Prostate gland (tissue), 2 donors: ENCODE data around the gene ATXN2.

Experiments
- POLR2A ChIP-seq: fragments of 450-650 bp; IDR thresholded peaks from one replicate; pipeline ENCODE4 v1.6.1; 2016; ENCODE audit warnings: antibody characterized with exemption, mild to moderate bottlenecking
- POLR2AphosphoS5 ChIP-seq: sonication (generic); formaldehyde crosslinking; IDR thresholded peaks from one replicate; pipeline ENCODE4 v1.6.1; 2017; ENCODE audit warnings: antibody characterized with exemption
- TF ChIP-seq, protein P1 (sequence below), 4 experiments: fragments of 200-600 bp in 2 of 4; fragments of 450-650 bp in 2 of 4; sonication (generic) in 2 of 4; IDR thresholded peaks; 1 replicate in 3 of 4; 2 replicates in 1 of 4; pipeline ENCODE4 v1.5.1; 2016 to 2019; ENCODE audit warnings: antibody characterized with exemption in 4 of 4, mild to moderate bottlenecking in 2 of 4, moderate library complexity in 2 of 4

DNA sequence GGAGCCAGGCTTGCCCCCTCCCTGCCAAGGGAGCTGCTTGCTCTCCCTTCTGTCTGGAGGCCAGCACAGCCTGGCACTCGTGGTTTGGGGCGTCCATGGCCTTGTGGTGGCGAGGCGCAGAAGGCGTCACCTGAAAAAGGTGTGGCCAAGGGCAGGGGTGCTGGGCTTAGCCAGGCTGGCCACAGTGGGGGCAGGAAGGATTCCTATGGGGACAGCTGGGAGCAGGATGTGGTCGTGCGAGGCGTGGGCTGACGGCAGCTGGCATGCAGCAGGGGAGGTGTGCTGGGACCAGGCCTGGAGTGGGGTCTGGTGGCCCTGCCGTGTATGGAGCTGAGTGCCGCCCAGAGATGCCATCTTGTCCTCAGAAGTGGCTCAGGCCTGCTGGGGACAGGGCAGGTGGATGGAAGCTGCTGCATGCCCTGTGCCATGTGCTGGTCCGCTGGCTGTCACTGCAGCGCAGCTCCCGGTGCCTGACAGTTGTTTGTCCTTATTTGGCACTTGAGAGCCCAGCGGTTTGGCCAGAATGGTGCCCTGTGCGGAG lies 163.4 kb downstream of the ATXN2 start:
- no peak for TF ChIP-seq POLR2AphosphoS5
- TF ChIP-seq, protein P1, sequence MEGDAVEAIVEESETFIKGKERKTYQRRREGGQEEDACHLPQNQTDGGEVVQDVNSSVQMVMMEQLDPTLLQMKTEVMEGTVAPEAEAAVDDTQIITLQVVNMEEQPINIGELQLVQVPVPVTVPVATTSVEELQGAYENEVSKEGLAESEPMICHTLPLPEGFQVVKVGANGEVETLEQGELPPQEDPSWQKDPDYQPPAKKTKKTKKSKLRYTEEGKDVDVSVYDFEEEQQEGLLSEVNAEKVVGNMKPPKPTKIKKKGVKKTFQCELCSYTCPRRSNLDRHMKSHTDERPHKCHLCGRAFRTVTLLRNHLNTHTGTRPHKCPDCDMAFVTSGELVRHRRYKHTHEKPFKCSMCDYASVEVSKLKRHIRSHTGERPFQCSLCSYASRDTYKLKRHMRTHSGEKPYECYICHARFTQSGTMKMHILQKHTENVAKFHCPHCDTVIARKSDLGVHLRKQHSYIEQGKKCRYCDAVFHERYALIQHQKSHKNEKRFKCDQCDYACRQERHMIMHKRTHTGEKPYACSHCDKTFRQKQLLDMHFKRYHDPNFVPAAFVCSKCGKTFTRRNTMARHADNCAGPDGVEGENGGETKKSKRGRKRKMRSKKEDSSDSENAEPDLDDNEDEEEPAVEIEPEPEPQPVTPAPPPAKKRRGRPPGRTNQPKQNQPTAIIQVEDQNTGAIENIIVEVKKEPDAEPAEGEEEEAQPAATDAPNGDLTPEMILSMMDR (IDR thresholded peaks at IDR 0.05) = no peak
- no peak for TF ChIP-seq POLR2A
